ENCODE results near the gene PRDM5.

PRDM5 gene

DNA sequence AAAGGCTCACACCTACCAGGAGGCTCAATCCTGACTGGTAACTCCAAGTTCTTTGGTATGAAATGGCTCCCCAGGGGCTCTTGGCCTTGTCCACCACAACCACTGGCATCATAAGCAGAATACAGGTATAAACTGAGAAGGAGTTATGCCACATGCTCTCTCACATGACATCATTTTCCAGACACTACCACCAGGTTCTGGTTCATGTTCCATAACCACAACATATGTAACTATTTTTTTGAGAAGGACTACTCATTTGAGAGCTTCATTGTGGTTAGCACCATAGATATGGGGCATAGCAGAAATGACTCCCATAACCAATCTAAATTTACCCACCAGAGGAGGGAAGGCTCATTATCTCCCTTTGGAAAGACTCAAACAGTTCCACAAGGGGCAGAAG, 19.6 kb downstream of the PRDM5 start:
- no peak for DNase-seq

GRCh38 chr4:120901731-120902130, 20.8 kb downstream of the PRDM5 start:
- no peak for DNase-seq

GRCh38 chr4:120897981-120898719, 24.4 kb downstream of the PRDM5 start:
- DNase-seq, result no peak

GRCh38 chr4:120895554-120895953, 27.0 kb downstream of the PRDM5 start:
- no peak for DNase-seq

GRCh38 chr4:120893314-120893713, 29.2 kb downstream of the PRDM5 start:
- DNase-seq, result no peak

DNA sequence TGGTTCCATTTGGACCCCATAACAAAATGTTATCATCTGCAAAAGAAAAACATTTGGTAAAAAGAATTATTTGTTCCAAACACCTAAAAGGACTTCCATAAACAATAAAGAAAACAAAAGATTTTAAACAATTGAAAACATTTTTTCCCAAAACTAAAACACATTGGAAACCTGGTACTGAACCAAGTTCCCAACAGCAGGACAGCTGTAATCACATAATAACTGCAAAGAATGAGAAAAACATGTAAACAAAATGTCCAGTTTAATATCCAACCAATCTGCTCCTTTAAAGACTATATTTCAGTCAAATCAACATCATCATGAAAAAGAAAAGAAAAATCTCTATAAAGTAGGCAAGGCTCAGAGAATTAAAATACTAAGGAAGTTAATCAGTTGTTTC, 36.3 kb downstream of the PRDM5 start:
- no peak for DNase-seq

- no peak for DNase-seq
Observed at GRCh38 chr4:120881846-120882245, 40.7 kb downstream of the PRDM5 start.

DNA sequence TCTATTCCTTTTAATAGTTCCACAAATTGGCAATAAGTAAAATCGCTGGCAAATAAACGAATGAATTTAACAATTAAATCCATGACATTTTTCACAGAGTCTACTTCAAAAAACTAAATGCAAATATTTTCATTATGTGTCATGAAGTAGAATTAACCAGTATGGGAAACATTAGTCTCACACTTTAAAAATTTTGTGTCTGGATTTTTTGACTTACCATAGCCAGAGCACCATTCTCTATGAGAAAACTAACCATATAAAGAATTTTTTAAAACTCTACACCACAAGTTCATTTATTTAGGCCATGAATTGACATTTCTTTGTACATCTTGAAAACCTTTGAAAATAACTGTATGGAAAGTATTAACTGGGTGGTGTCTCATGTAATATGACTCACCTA, 41.2 kb downstream of the PRDM5 start:
- DNase-seq, result no peak

- DNase-seq, result no peak
Observed at GRCh38 chr4:120877021-120877420, 45.5 kb downstream of the PRDM5 start.

DNA sequence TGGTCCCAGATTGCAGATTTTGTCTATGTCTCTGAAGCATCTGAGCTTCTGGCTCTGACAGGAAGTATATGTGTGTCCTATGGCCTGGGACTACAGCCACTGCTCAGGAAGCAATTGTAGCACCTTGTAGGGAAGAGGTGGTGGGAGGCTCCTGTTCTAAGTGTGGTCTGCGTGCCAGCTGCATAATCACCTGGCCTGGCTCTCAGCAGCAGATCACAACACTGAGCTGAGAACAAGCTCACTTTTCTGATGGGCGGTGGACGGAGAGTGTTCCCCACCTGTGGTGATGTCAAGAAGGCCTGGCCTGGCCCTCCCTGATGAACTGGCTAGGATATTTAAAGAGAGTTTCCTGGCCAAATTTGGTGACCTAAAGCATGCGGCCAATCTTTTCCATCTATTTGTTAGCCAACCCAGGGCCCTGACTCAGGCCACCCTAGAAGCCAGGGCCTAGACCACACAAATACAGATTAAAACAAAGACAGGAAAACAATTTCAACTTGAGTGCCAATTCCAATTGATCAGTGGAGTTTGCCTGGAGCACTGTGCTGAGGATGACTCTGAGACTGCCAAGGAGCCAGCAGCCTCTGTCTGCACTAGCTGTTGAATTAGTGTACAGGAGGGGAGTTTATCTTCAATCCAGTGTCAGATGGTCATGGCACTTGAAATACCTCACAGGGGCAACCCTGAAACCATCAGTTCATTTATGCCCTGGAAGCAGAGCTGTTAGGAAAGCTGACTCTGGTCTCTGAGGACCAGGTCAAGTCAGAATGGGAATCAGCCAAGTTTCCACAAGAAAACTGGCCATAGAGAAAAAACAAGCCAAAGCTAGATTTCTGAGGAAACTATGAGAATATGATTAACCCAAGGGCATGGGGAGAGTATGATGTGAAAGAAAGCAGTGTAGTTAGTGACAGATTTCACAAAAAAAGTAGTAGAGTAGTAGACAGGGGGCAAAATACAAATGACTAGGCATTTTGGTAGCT, 47.4 kb downstream of the PRDM5 start:
- DNase-seq, result no peak

- DNase-seq, result no peak
Observed at GRCh38 chr4:120873554-120873953, 49.0 kb downstream of the PRDM5 start.

- DNase-seq, result no peak
Observed at GRCh38 chr4:120871173-120871572, 51.4 kb downstream of the PRDM5 start.

DNA sequence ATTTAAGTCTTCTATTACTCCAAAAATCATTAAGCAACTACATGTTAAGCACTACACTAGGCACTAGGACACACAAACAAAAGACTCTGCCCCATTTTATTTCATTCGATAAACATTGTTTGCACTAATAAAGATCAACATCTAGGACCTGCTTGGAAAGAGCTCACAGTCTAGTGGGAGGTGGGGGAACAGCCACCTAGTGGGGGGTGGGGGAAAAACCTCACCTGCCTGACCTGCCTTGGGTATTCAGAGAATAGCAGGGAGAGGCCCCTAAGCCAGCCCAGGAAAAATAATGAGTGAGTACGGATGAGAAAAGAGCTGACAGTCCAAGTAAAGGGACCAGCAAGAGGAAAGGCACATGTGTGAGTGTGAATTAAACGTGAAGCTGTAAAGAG, 52.2 kb downstream of the PRDM5 start:
- no peak for DNase-seq

DNA sequence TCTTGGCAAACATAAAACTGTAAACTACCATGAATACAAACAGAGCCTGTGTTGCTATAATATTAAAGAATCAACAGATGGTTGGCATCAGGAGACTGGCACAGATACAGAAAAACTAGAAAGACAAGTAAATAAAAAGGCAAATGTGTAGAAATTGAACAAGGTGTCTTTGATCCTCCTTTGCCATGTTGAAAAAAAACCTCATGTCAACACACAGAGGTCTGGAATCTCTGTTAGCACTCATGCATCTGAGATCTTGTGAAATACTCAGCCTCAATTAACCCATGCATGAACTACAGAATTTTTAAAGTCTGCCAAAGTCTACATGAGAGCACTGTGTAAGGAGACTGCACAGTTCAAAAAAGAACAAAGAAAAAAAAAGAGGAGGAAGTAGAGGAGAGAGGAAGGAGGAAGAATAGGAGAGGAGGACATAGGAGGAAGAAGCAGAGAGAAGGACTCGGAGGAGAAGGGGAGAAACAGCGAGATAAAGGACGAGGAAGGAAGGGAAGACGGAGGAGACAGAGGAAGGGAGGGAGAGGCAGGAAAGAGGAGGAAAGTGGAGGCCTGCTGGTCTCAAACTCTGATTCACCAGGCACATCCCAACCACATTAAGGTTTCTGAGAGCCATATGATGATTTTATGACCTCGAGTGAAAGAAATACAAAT, 52.8 kb downstream of the PRDM5 start:
- no peak for DNase-seq

GRCh38 chr4:120867506-120867905, 55.0 kb downstream of the PRDM5 start:
- DNase-seq, result no peak

GRCh38 chr4:120865985-120866384, 56.5 kb downstream of the PRDM5 start:
- DNase-seq, result no peak

DNA sequence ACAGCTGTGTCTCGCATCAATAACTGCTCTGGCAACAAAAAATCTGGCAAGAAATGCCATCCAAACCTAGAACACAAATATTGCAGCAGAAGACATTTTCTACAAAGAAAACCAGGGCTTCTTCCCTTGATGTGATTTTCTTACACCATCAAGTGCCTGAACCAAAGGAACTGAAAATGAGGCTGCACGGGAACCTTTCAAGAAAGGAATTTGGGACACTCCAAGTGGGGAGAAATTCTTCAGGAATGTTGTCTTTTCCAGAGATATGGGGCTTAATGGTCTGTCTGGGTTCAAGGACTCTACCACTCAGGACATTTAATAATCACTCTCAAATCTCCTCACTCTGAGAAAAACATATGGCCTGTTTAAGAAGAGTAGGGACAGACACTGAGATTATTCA, 57.6 kb downstream of the PRDM5 start:
- no peak for DNase-seq

- DNase-seq, result no peak
Observed at GRCh38 chr4:120862432-120862831, 60.1 kb downstream of the PRDM5 start.

GRCh38 chr4:120861852-120862251, 60.7 kb downstream of the PRDM5 start:
- DNase-seq, result no peak

GRCh38 chr4:120858776-120859175, 63.8 kb downstream of the PRDM5 start:
- no peak for DNase-seq

DNA sequence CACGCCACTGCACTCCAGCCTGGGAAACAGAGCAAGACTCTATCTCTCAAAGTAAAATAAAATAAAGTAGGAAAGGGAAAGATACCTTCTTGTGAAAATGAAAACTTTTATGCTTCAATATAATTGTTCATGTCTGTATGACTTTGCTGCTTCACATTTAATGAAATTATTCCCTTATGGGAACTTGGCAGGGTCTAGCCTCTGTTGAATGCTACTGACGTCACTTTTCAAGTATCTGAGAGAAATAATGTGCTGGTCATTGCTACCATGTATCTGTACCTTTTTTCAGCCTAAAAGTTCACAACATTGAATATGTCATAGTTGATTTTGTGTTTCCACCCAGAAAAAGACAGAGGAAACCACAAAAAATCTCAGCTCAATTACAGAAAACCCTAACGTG, 65.2 kb downstream of the PRDM5 start:
- DNase-seq, result no peak

GRCh38 chr4:120856294-120856693, 66.2 kb downstream of the PRDM5 start:
- DNase-seq, result no peak

DNA sequence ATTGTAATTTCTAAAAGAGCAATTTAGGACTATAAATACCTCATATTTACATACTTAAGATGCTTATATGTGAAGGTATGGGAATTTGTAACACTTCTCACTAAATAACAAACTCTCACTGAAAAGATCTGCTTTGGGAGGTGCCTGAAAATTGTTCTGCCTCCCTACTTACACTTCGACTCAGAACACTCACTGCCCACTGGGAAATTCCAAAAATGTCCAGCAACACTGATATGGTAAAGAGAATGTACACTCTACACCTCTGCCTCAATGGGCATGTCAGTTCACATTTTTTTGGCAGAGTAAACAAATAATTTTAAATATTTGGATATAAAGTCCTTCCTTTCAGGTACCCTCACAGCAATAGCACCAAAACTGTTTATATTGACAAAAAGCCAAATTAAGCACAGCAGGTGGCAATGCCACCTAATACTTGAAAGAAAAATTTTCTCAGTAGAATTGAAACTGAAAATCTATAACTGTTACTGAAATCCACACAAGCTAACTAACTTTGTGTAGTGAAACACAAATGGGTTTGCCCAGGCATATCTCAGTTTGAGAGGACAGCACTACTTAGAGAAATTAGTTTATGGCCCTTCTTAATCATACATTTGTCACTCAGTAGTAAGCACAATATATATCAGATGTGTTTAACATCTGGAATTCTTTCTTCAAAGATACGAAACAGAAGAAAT, 67.1 kb downstream of the PRDM5 start:
- no peak for DNase-seq
